Keratinocyte (primary cell): Measurements from ENCODE around the gene C1QTNF5.
A peak's percentile ranks its signal among the peaks of the same experiment; 100 is the strongest.

Experiments used
- CTCF ChIP-seq, 3 experiments: IDR thresholded peaks in 1 of 3; conservative IDR thresholded peaks in 1 of 3; optimal IDR thresholded peaks in 1 of 3; 2 replicates in 2 of 3; 3 replicates in 1 of 3; pipeline versions ENCODE3 to v1.5.1; 2011; ENCODE audit warnings: low read length in 3 of 3, mild to moderate bottlenecking in 3 of 3, moderate library complexity in 2 of 3, control low read depth in 1 of 3, inconsistent platforms in 1 of 3; ENCODE audit not compliant: insufficient read depth in 2 of 3; ENCODE audit errors: extremely low read depth in 1 of 3
- EZH2 ChIP-seq: IDR thresholded peaks from one replicate; pipeline ENCODE4 v1.6.1; 2012; ENCODE audit warnings: inconsistent platforms, mild to moderate bottlenecking, low read length, moderate library complexity

GRCh38 chr11:119295178-119295577 is 45.5 kb downstream of the C1QTNF5 start:
- peak in 2 of 3 experiments; percentile 16 to 31 for TF ChIP-seq CTCF (optimal IDR thresholded peaks at IDR 0.05 in 1 of 3, IDR thresholded peaks at IDR 0.05 in 1 of 3, conservative IDR thresholded peaks at IDR 0.05 in 1 of 3; ENCODE audit: extremely low read depth in 1 of 3, insufficient read depth in 2 of 3, low read length in 3 of 3)
- no peak for TF ChIP-seq EZH2
